Endometrium (tissue), 2 donors: Measurements from ENCODE around the gene GH2.
"Not testable (repeated sequence)": the region's sequence is repeated elsewhere in the genome, so short reads cannot be mapped to it uniquely, and the experiment has no call there.

Experiments
- FAIRE-seq: peaks from 2 replicates; lab custom pipeline; 2012; peaks lifted over from hg19 to GRCh38; lab: Jason Lieb, UNC
- donor health status: control.
- donor health status: control.

Gene GH2

GRCh38 chr17:63881935-63882601 is at the start of gene GH2:
GH2 (minus strand) TSS chr17:63881944; CDS start chr17:63881801, 143 bp downstream.
- FAIRE-seq: no peak

DNA sequence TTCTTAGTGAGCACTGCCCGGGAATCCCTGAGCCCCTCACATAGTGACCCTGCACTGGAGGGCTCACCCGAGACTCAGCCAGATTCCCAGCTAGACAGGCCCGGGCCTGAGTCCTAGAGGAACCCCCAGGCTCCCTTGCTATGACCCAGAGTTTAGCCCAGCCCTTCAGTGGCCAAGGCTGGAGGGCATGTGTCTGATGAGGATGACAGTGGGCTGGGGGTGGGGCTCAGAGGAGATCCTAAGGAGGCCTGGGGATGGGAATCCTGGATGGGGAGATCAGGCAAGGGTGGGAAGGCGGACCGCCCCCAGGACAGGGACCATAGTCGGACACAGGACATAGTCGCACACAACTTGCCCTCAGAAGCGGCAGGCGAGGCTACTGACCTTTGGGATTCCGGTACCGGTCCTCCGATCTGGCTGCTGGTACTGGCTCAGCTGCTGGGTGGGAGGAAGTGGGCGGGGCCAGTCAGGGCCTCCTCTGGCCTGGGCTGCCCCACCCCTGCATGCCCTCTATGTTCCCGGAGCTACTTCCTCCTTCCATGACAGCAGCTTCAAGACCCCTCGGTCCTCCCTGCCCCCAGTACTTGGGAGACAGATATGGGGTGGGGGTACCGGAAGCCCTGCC is 49.3 kb upstream of the GH2 start:
- no peak for FAIRE-seq

GRCh38 chr17:63929860-63930766 is 48.4 kb upstream of the GH2 start:
- no peak for FAIRE-seq

GRCh38 chr17:63928966-63929695 is 47.4 kb upstream of the GH2 start:
- FAIRE-seq: no peak

- no peak for FAIRE-seq
These were observed 46.5 kb upstream of the GH2 start for GRCh38 chr17:63928172-63928666.

GRCh38 chr17:63927464-63928171 is 45.9 kb upstream of the GH2 start:
- FAIRE-seq: no peak

- FAIRE-seq: no peak
These were observed 44.4 kb upstream of the GH2 start for GRCh38 chr17:63926164-63926563.

GRCh38 chr17:63925615-63926014 is 43.9 kb upstream of the GH2 start:
- FAIRE-seq: no peak

DNA sequence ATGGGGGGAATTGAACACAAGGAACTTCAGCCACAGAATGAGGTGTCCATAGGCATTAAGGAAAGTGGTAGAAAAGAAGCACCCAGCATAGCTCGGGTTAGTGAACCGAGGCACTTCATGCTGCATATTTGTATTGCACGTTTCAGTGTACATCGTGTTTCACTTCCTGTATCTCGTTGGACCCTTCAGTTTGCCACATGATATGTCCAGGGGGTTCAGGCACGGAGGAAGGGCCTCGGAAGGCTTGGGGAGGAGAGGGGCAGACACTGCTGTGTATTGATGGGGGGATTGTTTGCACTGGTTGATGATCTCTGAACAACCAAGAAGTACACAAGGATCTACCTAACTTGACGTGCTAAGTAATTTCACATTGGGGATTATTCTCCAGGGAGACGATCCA is 40.7 kb upstream of the GH2 start:
- not testable (repeated sequence) for FAIRE-seq

GRCh38 chr17:63920779-63921178 is 39.0 kb upstream of the GH2 start:
- FAIRE-seq: not testable (repeated sequence)

- not testable (repeated sequence) for FAIRE-seq
These were observed 38.3 kb upstream of the GH2 start for GRCh38 chr17:63920050-63920449.

- FAIRE-seq: no peak
These were observed 37.6 kb upstream of the GH2 start for GRCh38 chr17:63919311-63919723.

- not testable (repeated sequence) for FAIRE-seq
These were observed 37.1 kb upstream of the GH2 start, which contains the start of gene GH1 for GRCh38 chr17:63918789-63919305. GH1 (minus strand) TSS chr17:63918839; CDS start chr17:63918776, 63 bp downstream.

DNA sequence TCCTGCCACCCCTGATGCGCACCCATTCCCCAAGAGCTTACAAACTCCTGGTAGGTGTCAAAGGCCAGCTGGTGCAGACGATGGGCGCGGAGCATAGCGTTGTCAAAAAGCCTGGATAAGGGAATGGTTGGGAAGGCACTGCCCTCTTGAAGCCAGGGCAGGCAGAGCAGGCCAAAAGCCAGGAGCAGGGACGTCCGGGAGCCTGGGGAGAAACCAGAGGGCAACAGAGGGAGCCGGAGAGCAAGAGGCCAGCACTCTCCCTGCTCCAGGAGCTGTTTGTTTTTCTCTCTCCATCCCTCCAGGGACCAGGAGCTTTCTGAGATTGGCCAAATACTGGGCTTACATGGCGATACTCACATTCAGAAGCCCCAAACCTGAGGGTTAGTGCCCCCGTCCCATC is 36.6 kb upstream of the GH2 start:
- FAIRE-seq: no peak

- no peak for FAIRE-seq
These were observed 35.9 kb upstream of the GH2 start for GRCh38 chr17:63917646-63918045.

DNA sequence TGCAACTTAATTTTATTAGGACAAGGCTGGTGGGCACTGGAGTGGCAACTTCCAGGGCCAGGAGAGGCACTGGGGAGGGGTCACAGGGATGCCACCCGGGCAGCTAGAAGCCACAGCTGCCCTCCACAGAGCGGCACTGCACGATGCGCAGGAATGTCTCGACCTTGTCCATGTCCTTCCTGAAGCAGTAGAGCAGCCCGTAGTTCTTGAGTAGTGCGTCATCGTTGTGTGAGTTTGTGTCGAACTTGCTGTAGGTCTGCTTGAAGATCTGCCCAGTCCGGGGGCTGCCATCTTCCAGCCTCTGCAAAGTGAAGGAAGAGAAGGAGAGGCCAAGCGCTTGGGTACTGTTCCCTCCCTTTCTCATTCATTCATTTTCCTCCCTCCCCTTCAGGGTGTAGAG is 35.5 kb upstream of the GH2 start:
- FAIRE-seq: not testable (repeated sequence)

DNA sequence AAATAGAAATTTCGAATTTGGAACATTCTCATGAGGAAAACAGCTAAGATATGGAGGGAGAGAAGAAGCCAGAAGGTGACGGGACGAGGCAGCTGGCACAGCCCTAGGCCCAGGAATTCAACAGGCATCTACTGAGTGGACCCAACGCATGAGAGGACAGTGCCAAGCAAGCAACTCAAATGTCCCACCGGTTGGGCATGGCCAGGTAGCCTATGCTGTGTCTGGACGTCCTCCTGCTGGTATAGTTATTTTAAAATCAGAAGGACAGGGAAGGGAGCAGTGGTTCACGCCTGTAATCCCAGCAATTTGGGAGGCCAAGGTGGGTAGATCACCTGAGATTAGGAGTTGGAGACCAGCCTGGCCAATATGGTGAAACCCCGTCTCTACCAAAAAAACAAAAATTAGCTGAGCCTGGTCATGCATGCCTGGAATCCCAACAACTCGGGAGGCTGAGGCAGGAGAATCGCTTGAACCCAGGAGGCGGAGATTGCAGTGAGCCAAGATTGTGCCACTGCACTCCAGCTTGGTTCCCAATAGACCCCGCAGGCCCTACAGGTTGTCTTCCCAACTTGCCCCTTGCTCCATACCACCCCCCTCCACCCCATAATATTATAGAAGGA is 34.9 kb upstream of the GH2 start:
- no peak for FAIRE-seq

DNA sequence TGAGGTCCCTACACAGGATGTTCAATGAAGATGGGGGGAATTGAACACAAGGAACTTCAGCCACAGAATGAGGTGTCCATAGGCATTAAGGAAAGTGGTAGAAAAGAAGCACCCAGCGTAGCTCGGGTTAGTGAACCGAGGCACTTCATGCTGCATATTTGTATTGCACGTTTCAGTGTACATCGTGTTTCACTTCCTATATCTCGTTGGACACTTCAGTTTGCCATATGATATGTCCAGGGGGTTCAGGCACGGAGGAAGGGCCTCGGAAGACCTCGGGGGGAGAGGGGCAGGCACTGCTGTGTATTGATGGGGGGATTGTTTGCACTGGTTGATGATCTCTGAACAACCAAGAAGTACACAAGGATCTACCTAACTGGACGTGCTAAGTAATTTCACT is 34.0 kb upstream of the GH2 start:
- FAIRE-seq: not testable (repeated sequence)

DNA sequence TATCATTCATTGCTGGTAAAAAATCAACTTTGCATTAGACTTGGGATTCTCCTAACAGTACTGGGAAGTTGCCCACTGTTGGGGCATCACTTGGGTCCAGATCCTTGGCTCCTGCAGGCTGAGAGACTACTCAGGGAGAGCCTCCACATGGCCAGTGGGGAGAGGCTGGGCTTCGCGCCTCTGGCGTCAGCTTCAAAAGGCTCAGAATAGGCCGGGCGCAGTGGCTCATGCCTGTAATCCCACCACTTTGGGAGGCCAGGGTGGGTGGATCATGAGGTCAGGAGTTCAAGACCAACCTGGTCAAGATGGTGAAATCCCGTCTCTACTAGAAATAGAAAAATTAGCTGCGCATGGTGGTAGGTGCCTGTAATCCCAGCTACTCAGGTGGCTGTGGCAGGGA is 32.7 kb upstream of the GH2 start:
- FAIRE-seq: no peak

- no peak for FAIRE-seq
These were observed 29.9 kb upstream of the GH2 start for GRCh38 chr17:63911657-63912100.
